Endothelial cell of umbilical vein (primary cell): Measurements from ENCODE around the gene IBA57. TPM values are rescaled to one million over a fixed set of nuclear protein-coding genes. Genes with fewer than 3 reads are reported as not detected.

Experiments
- BruUV-seq: library from RNA; stranded (reverse); fragments of 400-500 nt; replicated peaks from 2 replicates; lab custom pipeline; 2021; lab: Mats Ljungman, UMichigan
- CTCF ChIA-PET: fragments of 300-600, 350-600 bp; sonication (Branson Sonifier 250); formaldehyde crosslinking; loops from one replicate; lab custom pipeline; 2021; ENCODE audit warnings: antibody characterized with exemption, inconsistent platforms; lab: Charles Lee
- POLR2A ChIA-PET: fragments of 300-600, 350-600 bp; sonication (Branson Sonifier 250); formaldehyde crosslinking; loops from one replicate; lab custom pipeline; 2021; ENCODE audit warnings: antibody characterized with exemption, inconsistent platforms; lab: Charles Lee
- DNase-seq: peaks from one replicate; pipeline ENCODE4 v3.0.0-alpha.2; 2011; ENCODE audit warnings: low read depth, low spot score
- FAIRE-seq: peaks from 2 replicates; lab custom pipeline; 2011; peaks lifted over from hg19 to GRCh38; lab: Jason Lieb, UNC
- H2AFZ ChIP-seq: 2 replicates; pipeline ENCODE4 v1.6.0; 2012; ENCODE audit warnings: low read depth, low read length, control low read depth, inconsistent platforms
- H3K27ac ChIP-seq: 2 replicates; pipeline ENCODE4 v1.5.1; 2011; ENCODE audit warnings: low read depth, mild to moderate bottlenecking, control low read depth, low read length, moderate library complexity; ENCODE audit not compliant: insufficient read depth
- H3K27me3 ChIP-seq, 2 experiments: 2 replicates each; pipeline versions ENCODE4 v1.6.0 to v1.6.1; 2011; ENCODE audit warnings: low read length in 2 of 2, mixed read lengths in 1 of 2; ENCODE audit not compliant: control insufficient read depth in 2 of 2, insufficient read depth in 2 of 2
- H3K36me3 ChIP-seq, 2 experiments: 2 replicates in 1 of 2; 3 replicates in 1 of 2; pipeline ENCODE4 v1.5.1; 2011; ENCODE audit warnings: low read length in 2 of 2, mild to moderate bottlenecking in 1 of 2, moderate library complexity in 1 of 2; ENCODE audit not compliant: control insufficient read depth in 2 of 2, insufficient read depth in 2 of 2; ENCODE audit errors: extremely low read depth in 1 of 2
- H3K4me1 ChIP-seq: 3 replicates; pipeline ENCODE4 v1.5.1; 2011; ENCODE audit warnings: mild to moderate bottlenecking, low read length; ENCODE audit not compliant: control insufficient read depth, insufficient read depth; ENCODE audit errors: extremely low read depth
- H3K4me2 ChIP-seq: 2 replicates; pipeline ENCODE4 v1.6.1; 2011; ENCODE audit warnings: low read length, control low read depth, mixed read lengths; ENCODE audit not compliant: insufficient read depth
- H3K4me3 ChIP-seq, 3 experiments: fragments of 200-600 bp in 1 of 3; sonication (generic), shearing (Covaris generic) in 1 of 3; replicated peaks in 1 of 3; 2 replicates each; pipeline ENCODE4 v1.5.1; 2011 to 2016; ENCODE audit warnings: control low read depth in 3 of 3, low read length in 3 of 3, mild to moderate bottlenecking in 2 of 3, inconsistent platforms in 1 of 3, low read depth in 1 of 3, moderate library complexity in 1 of 3; ENCODE audit not compliant: insufficient read depth in 1 of 3
- H3K79me2 ChIP-seq: 2 replicates; pipeline ENCODE4 v1.6.0; 2012; ENCODE audit warnings: low read length, inconsistent platforms; ENCODE audit not compliant: control insufficient read depth, insufficient read depth
- H3K9ac ChIP-seq: replicated peaks from 2 replicates; pipeline ENCODE3; 2011; ENCODE audit warnings: low read length, control low read depth; ENCODE audit not compliant: insufficient read depth; ENCODE audit errors: extremely low read depth
- H3K9me1 ChIP-seq: replicated peaks from 3 replicates; pipeline ENCODE4 v1.6.0; 2011; ENCODE audit warnings: mild to moderate bottlenecking, low read length; ENCODE audit not compliant: control insufficient read depth, insufficient read depth; ENCODE audit errors: extremely low read depth
- H3K9me3 ChIP-seq: replicated peaks from 2 replicates; pipeline ENCODE4 v1.5.1; 2012; ENCODE audit warnings: low read length, inconsistent platforms; ENCODE audit not compliant: control insufficient read depth, insufficient read depth
- H4K20me1 ChIP-seq: replicated peaks from 2 replicates; pipeline ENCODE3; 2011; ENCODE audit warnings: mild to moderate bottlenecking, low read length; ENCODE audit not compliant: control insufficient read depth, insufficient read depth; ENCODE audit errors: extremely low read depth
- CTCF ChIP-seq, 2 donors: IDR thresholded peaks; 1 replicate in 1 of 2; 2 replicates in 1 of 2; pipeline ENCODE4 v1.5.1; 2011; ENCODE audit warnings: low read length in 2 of 2, mild to moderate bottlenecking in 2 of 2, moderate library complexity in 2 of 2, control low read depth in 1 of 2, inconsistent platforms in 1 of 2, low read depth in 1 of 2; ENCODE audit not compliant: insufficient read depth in 1 of 2; ENCODE audit errors: extremely low read depth in 1 of 2
- EZH2 ChIP-seq: IDR thresholded peaks from 2 replicates; pipeline ENCODE4 v1.6.1; 2012; ENCODE audit warnings: borderline replicate concordance, low read depth, mild to moderate bottlenecking, moderate library complexity, low read length, inconsistent platforms; ENCODE audit not compliant: severe bottlenecking
- FOS ChIP-seq: IDR thresholded peaks from 2 replicates; pipeline ENCODE4 v1.6.1; 2011; ENCODE audit warnings: mild to moderate bottlenecking, low read length, moderate library complexity, borderline replicate concordance; ENCODE audit not compliant: insufficient read depth
- GATA2 ChIP-seq: IDR thresholded peaks from 2 replicates; pipeline ENCODE4 v1.7.0; 2011; ENCODE audit warnings: low read depth, mild to moderate bottlenecking, moderate library complexity, mixed read lengths, low read length; ENCODE audit not compliant: insufficient read length, insufficient read depth
- JUN ChIP-seq: IDR thresholded peaks from 2 replicates; pipeline ENCODE4 v1.6.1; 2011; ENCODE audit warnings: borderline replicate concordance, low read depth; ENCODE audit not compliant: insufficient read length, insufficient read depth
- MAX ChIP-seq: IDR thresholded peaks from 2 replicates; pipeline ENCODE4 v1.6.1; 2011; ENCODE audit not compliant: insufficient read depth, insufficient read length
- MYC ChIP-seq: IDR thresholded peaks from one replicate; pipeline ENCODE4 v1.6.1; 2011; ENCODE audit warnings: mild to moderate bottlenecking, low read depth, low read length
- POLR2A ChIP-seq: IDR thresholded peaks from 2 replicates; pipeline ENCODE4 v1.6.1; 2012; ENCODE audit warnings: low read depth, mild to moderate bottlenecking, control low read depth, low read length
- POLR2AphosphoS5 ChIP-seq: IDR thresholded peaks from 2 replicates; pipeline ENCODE4 v1.6.1; 2012; ENCODE audit warnings: low read depth, mild to moderate bottlenecking, control low read depth, low read length, moderate library complexity; ENCODE audit not compliant: insufficient read depth
- dilution Hi-C: fragments of 300-500 bp; cut with MboI; formaldehyde crosslinking; loops from one replicate; pipeline ENCODE4 v1.15.0; 2019; ENCODE audit warnings: low sequenced_read_pairs; ENCODE audit not compliant: extremely low pct_ligation_motif_present
- intact Hi-C: fragments of 100-400 bp; cut with micrococcal nuclease; formaldehyde crosslinking; loops from one replicate; pipeline ENCODE4 v1.10.0; 2022
- polyA plus RNA-seq, 4 experiments: library from polyadenylated mRNA; depleted of rRNA in 3 of 4; stranded (reverse) in 3 of 4; unstranded in 1 of 4; fragments of >200 nt; gene quantifications; 2 replicates each; pipeline versions ENCODE4 v1.2.1 to v1.2.3, GENCODE V29; 2011 to 2012; ENCODE audit warnings: missing spikeins in 1 of 4
- total RNA-seq: library from RNA; stranded (reverse); gene quantifications from 2 replicates; pipeline ENCODE4 v1.2.3, GENCODE V29; 2021

The IBA57 gene
- total and polyA plus RNA-seq, 2 donors (not counting 3 experiments of a cell fraction or from before 2014, with no cell fraction given), result 3.4 to 7.7 TPM

- no peak for TF ChIP-seq POLR2AphosphoS5
- no peak for TF ChIP-seq MYC
- intact Hi-C loops, result no loop called here
- Histone ChIP-seq H3K79me2 (no peaks in the 10 kb centered on the region), H3K4me2 (no peak overlapping the region), H3K4me3 (no peak overlapping the region), H4K20me1 (no peaks in the 10 kb centered on the region), H3K27me3 (peaks cover 1 to 5% of the 10 kb centered on the region in 2 experiments), H3K4me1 (no peaks in the 10 kb centered on the region), H3K27ac (no peak overlapping the region), H2AFZ (no peak overlapping the region), H3K9ac (no peak overlapping the region), H3K9me1 (no peaks in the 10 kb centered on the region), H3K9me3 (no peaks in the 10 kb centered on the region), H3K36me3 (no peaks in the 10 kb centered on the region)
- ChIA-PET CTCF (no interaction called here), POLR2A (no interaction called here)
- dilution Hi-C loops, result no loop called here
- FAIRE-seq, result no peak
- BruUV-seq, result no TSS peak
- DNase-seq, result no peak
These were observed 48.3 kb upstream of the IBA57 start for GRCh38 chr1:228117335-228117734.

GRCh38 chr1:228118040-228118439 lies 47.6 kb upstream of the IBA57 start:
- no TSS peak for BruUV-seq
- CTCF ChIA-PET, result interaction anchor here (1.5 kb wide), 1 partner anchor 12 kb away, joined by 11 read pairs; no protein-coding TSS in a partner anchor
- FAIRE-seq, result no peak

More at GRCh38 chr1:228118040-228118439, 47.6 kb upstream of the IBA57 start:
- no peaks in the 10 kb centered on the region for H3K9me1 ChIP-seq
- H3K27ac ChIP-seq, result no peak overlapping the region
- H4K20me1 ChIP-seq, result no peaks in the 10 kb centered on the region
- no peaks in the 10 kb centered on the region for H3K9me3 ChIP-seq
- no peak overlapping the region for H3K4me3 ChIP-seq
- H3K79me2 ChIP-seq, result no peaks in the 10 kb centered on the region
- intact Hi-C loops, result no loop called here
- H3K27me3 ChIP-seq, result peaks cover 9 to 10% of the 10 kb centered on the region in 2 experiments
- no peak overlapping the region for H3K4me2 ChIP-seq
- no peaks in the 10 kb centered on the region for H3K4me1 ChIP-seq
- no peak for DNase-seq
- dilution Hi-C loops, result no loop called here
- no peaks in the 10 kb centered on the region for H3K36me3 ChIP-seq
- H2AFZ ChIP-seq, result no peak overlapping the region
- POLR2A ChIA-PET, result no interaction called here
- TF ChIP-seq FOS, result no peak
- no peak for TF ChIP-seq JUN
- no peak for TF ChIP-seq CTCF (IDR thresholded peaks at IDR 0.05; ENCODE audit: extremely low read depth in 1 of 2, insufficient read depth in 1 of 2, low read depth in 1 of 2, low read length in 2 of 2)
- TF ChIP-seq POLR2A, result no peak
- no peak for TF ChIP-seq POLR2AphosphoS5
- TF ChIP-seq MAX, result no peak
- TF ChIP-seq MYC, result no peak
- TF ChIP-seq GATA2, result no peak
- TF ChIP-seq EZH2, result no peak
- no peak overlapping the region for H3K9ac ChIP-seq
